Uterus (tissue), 4 donors: Measurements from ENCODE around the gene MYPOP. TPM values are rescaled to one million over a fixed set of nuclear protein-coding genes. Genes with fewer than 3 reads are reported as not detected.
A peak's percentile ranks its signal among the peaks of the same experiment; 100 is the strongest.

Experiments used
- DNase-seq, 2 donors: peaks; one replicate each; pipeline ENCODE4 v3.0.0-alpha.2; 2019 to 2020
- H3K27ac ChIP-seq, 2 donors: fragments of 200-600 bp; sonication (generic); 1 replicate in 1 of 2; 2 replicates in 1 of 2; pipeline ENCODE4 v1.5.1; 2016 to 2018
- H3K27me3 ChIP-seq, 2 donors: fragments of 200-600 bp; sonication (generic); one replicate each; pipeline ENCODE4 v1.5.1; 2018 to 2019; ENCODE audit warnings: control low read depth in 1 of 2
- H3K36me3 ChIP-seq, 2 donors: fragments of 200-600 bp; sonication (generic); one replicate each; pipeline ENCODE4 v1.5.1; 2019; ENCODE audit warnings: control low read depth in 1 of 2
- H3K4me1 ChIP-seq, 2 donors: fragments of 200-600 bp; sonication (generic); one replicate each; pipeline ENCODE4 v1.5.1; 2018 to 2019; ENCODE audit warnings: control low read depth in 1 of 2
- H3K4me3 ChIP-seq, 2 donors: fragments of 200-600 bp; sonication (generic); 1 replicate in 1 of 2; 2 replicates in 1 of 2; pipeline ENCODE4 v1.5.1; 2018 to 2019; ENCODE audit warnings: mild to moderate bottlenecking in 1 of 2
- H3K9me3 ChIP-seq, 2 donors: fragments of 200-600 bp; sonication (generic); one replicate each; pipeline ENCODE4 v1.5.1; 2019; ENCODE audit warnings: control low read depth in 1 of 2
- CTCF ChIP-seq, 4 experiments: fragments of 200-600 bp in 2 of 4; fragments of 450-650 bp in 2 of 4; sonication (generic) in 2 of 4; IDR thresholded peaks; one replicate each; pipeline ENCODE4 v1.5.1; 2016 to 2019; ENCODE audit warnings: antibody characterized with exemption in 4 of 4, mild to moderate bottlenecking in 2 of 4, moderate library complexity in 1 of 4
- POLR2A ChIP-seq, 2 donors: fragments of 450-650 bp; IDR thresholded peaks; one replicate each; pipeline ENCODE4 v1.6.1; 2016; ENCODE audit warnings: antibody characterized with exemption in 2 of 2, mild to moderate bottlenecking in 1 of 2, moderate library complexity in 1 of 2
- intact Hi-C: fragments of 100-400 bp; cut with DNase I; formaldehyde crosslinking; loops from one replicate; pipeline ENCODE4 v1.15.1; 2023; ENCODE audit warnings: low total_unique reads
- total RNA-seq, 4 donors: library from RNA; depleted of rRNA in 3 of 4; stranded (reverse); fragments of >200 nt in 3 of 4; gene quantifications; one replicate each; pipeline versions ENCODE4 v1.1.0 to v1.2.4, GENCODE V29; 2014 to 2023
- donor health status: DM: yes; HTN: yes; CAD: no.

The MYPOP gene
- total RNA-seq, 4 donors from 2014 or later, result 0.62 to 13.2 (median 2.8) TPM

GRCh38 chr19:45882652-45883585, 19.5 kb downstream of the MYPOP start:
- intact Hi-C loops, result no loop called here
- H3K27me3 ChIP-seq, result no peaks in the 10 kb centered on the region
- H3K4me3 ChIP-seq, result peak overlapping the region in 1 of 2 donors; percentile 2
- H3K9me3 ChIP-seq, result no peaks in the 10 kb centered on the region
- no peaks in the 10 kb centered on the region for H3K36me3 ChIP-seq
- DNase-seq, result peak; percentile 71 to 81
- H3K27ac ChIP-seq, result no peak overlapping the region
- TF ChIP-seq POLR2A (IDR thresholded peaks at IDR 0.05), result peak in 1 of 2 donors; percentile 35
- TF ChIP-seq CTCF (IDR thresholded peaks at IDR 0.05), result peak; percentile 58 to 91 (median 84)
- peaks cover 7 to 30% of the 10 kb centered on the region in 2 donors for H3K4me1 ChIP-seq

GRCh38 chr19:45881909-45882528, 20.4 kb downstream of the MYPOP start:
- Histone ChIP-seq H3K27ac (no peak overlapping the region), H3K4me3 (no peak overlapping the region), H3K27me3 (no peaks in the 10 kb centered on the region), H3K4me1 (peaks cover 7 to 30% of the 10 kb centered on the region in 2 donors), H3K36me3 (no peaks in the 10 kb centered on the region), H3K9me3 (no peaks in the 10 kb centered on the region)
- DNase-seq, result no peak
- intact Hi-C loops, result no loop called here
- TF ChIP-seq CTCF (IDR thresholded peaks at IDR 0.05), result no peak
- no peak for TF ChIP-seq POLR2A (IDR thresholded peaks at IDR 0.05)

GRCh38 chr19:45881082-45881908, 21.1 kb downstream of the MYPOP start:
- Histone ChIP-seq H3K4me3 (no peak overlapping the region), H3K36me3 (no peaks in the 10 kb centered on the region), H3K9me3 (no peaks in the 10 kb centered on the region), H3K4me1 (peaks cover 7 to 30% of the 10 kb centered on the region in 2 donors), H3K27me3 (no peaks in the 10 kb centered on the region), H3K27ac (no peak overlapping the region)
- TF ChIP-seq CTCF (IDR thresholded peaks at IDR 0.05) (no peak), POLR2A (IDR thresholded peaks at IDR 0.05) (no peak)
- intact Hi-C loops, result no loop called here
- no peak for DNase-seq

- no peaks in the 10 kb centered on the region for H3K9me3 ChIP-seq
- no peak for TF ChIP-seq POLR2A (IDR thresholded peaks at IDR 0.05)
- TF ChIP-seq CTCF (IDR thresholded peaks at IDR 0.05), result no peak
- no peak overlapping the region for H3K27ac ChIP-seq
- peaks cover 7 to 24% of the 10 kb centered on the region in 2 donors for H3K4me1 ChIP-seq
- H3K27me3 ChIP-seq, result no peaks in the 10 kb centered on the region
- intact Hi-C loops, result no loop called here
- no peak for DNase-seq
- no peaks in the 10 kb centered on the region for H3K36me3 ChIP-seq
- no peak overlapping the region for H3K4me3 ChIP-seq
Observed at GRCh38 chr19:45879971-45880370, 22.4 kb downstream of the MYPOP start.
